ENCODE data around the gene ERCC2.
A peak's percentile ranks its signal among the peaks of the same experiment; 100 is the strongest.
"Not testable (repeated sequence)": the region's sequence is repeated elsewhere in the genome, so short reads cannot be mapped to it uniquely, and the experiment has no call there.

The ERCC2 gene

GRCh38 chr19:45409557-45409920 lies 39.2 kb upstream of the ERCC2 start:
- Histone ChIP-seq H3K9me3 (replicated peaks in 1 of 11) (no peaks in the 10 kb centered on the region), H3K4me3 (0 out of 20 replicates have a peak overlapping the region, but pooled peaks of 1 of the 10 experiments have one; percentile 36), H3K27ac (peak overlapping the region in 8 of 11 experiments; percentile 29 to 61 (median 44); a peak in 14 of 22 replicates), H4K20me1 (peaks cover 0 to 59% (median 17%) of the 10 kb centered on the region in 11 experiments; a peak in 16 of 22 replicates), H3K4me2 (peak overlapping the region; percentile 33 to 100 (median 75)), H3K4me1 (peaks cover 46 to 72% (median 61%) of the 10 kb centered on the region in 10 experiments), H3K27me3 (peaks cover 7 to 10% (median 8%) of the 10 kb centered on the region in 11 experiments), H3K36me3 (peaks cover 25 to 57% (median 46%) of the 10 kb centered on the region in 11 experiments), H3K9ac (peak overlapping the region in 9 of 11 experiments; percentile 12 to 57 (median 33); a peak in 12 of 22 replicates)
- TF ChIP-seq Cebpa-rat (IDR thresholded peaks at IDR 0.05): no peak

- Histone ChIP-seq H3K9ac (peak overlapping the region in 9 of 11 experiments; percentile 12 to 98 (median 43); a peak in 14 of 22 replicates), H3K4me1 (peaks cover 51 to 72% (median 61%) of the 10 kb centered on the region in 10 experiments), H3K9me3 (replicated peaks in 1 of 11) (no peaks in the 10 kb centered on the region), H3K4me2 (peak overlapping the region; percentile 33 to 100 (median 75)), H3K27ac (peak overlapping the region in 8 of 11 experiments; percentile 29 to 61 (median 44); a peak in 14 of 22 replicates), H3K27me3 (peaks cover 13 to 16% (median 13%) of the 10 kb centered on the region in 11 experiments), H3K36me3 (peaks cover 20 to 52% (median 42%) of the 10 kb centered on the region in 11 experiments), H3K4me3 (0 out of 20 replicates have a peak overlapping the region, but pooled peaks of 1 of the 10 experiments have one; percentile 36), H4K20me1 (peaks cover 0 to 61% (median 17%) of the 10 kb centered on the region in 11 experiments; a peak in 16 of 22 replicates)
- TF ChIP-seq Cebpa-rat (IDR thresholded peaks at IDR 0.05): no peak
These were observed 38.6 kb upstream of the ERCC2 start for GRCh38 chr19:45408830-45409556.

GRCh38 chr19:45408121-45408520 lies 37.7 kb upstream of the ERCC2 start:
- peaks cover 53 to 68% (median 56%) of the 10 kb centered on the region in 10 experiments for H3K4me1 ChIP-seq
- peaks cover 12 to 44% (median 34%) of the 10 kb centered on the region in 11 experiments for H3K36me3 ChIP-seq
- H3K4me2 ChIP-seq: peak overlapping the region; percentile 66 to 100 (median 96)
- peaks cover 0 to 62% (median 25%) of the 10 kb centered on the region in 11 experiments; a peak in 16 of 22 replicates for H4K20me1 ChIP-seq
- no peaks in the 10 kb centered on the region for H3K9me3 ChIP-seq (replicated peaks in 1 of 11)
- TF ChIP-seq Cebpa-rat (IDR thresholded peaks at IDR 0.05): no peak
- peak overlapping the region in 5 of 10 experiments; percentile 3 to 95 (median 85); a peak in 4 of 20 replicates for H3K4me3 ChIP-seq
- peaks cover 21 to 25% (median 22%) of the 10 kb centered on the region in 11 experiments for H3K27me3 ChIP-seq
- H3K27ac ChIP-seq: no peak overlapping the region; a peak in 1 of 22 replicates
- H3K9ac ChIP-seq: peak overlapping the region in 8 of 11 experiments; percentile 17 to 98 (median 93); a peak in 9 of 22 replicates

GRCh38 chr19:45407585-45407984 lies 37.2 kb upstream of the ERCC2 start:
- Histone ChIP-seq H3K9ac (peak overlapping the region in 9 of 11 experiments; percentile 90 to 98 (median 95); a peak in 16 of 22 replicates), H3K4me3 (peak overlapping the region in 9 of 10 experiments; percentile 69 to 96 (median 85); a peak in 17 of 20 replicates), H3K36me3 (peaks cover 6 to 38% (median 28%) of the 10 kb centered on the region in 11 experiments), H3K4me2 (peak overlapping the region; percentile 90 to 100 (median 96)), H3K27ac (peak overlapping the region in 1 of 11 experiments; percentile 98; a peak in 1 of 22 replicates), H4K20me1 (peaks cover 0 to 67% (median 28%) of the 10 kb centered on the region in 11 experiments; a peak in 16 of 22 replicates), H3K27me3 (peaks cover 27 to 30% (median 27%) of the 10 kb centered on the region in 11 experiments), H3K4me1 (peaks cover 51 to 66% (median 55%) of the 10 kb centered on the region in 10 experiments)
- not testable (repeated sequence) for H3K9me3 ChIP-seq (replicated peaks in 1 of 11)

- Histone ChIP-seq H3K27me3 (peaks cover 32 to 35% (median 33%) of the 10 kb centered on the region in 11 experiments), H4K20me1 (peaks cover 0 to 68% (median 28%) of the 10 kb centered on the region in 11 experiments; a peak in 16 of 22 replicates), H3K4me3 (peak overlapping the region; percentile 69 to 96 (median 85)), H3K9me3 (replicated peaks in 1 of 11) (no peaks in the 10 kb centered on the region), H3K4me1 (peaks cover 51 to 66% (median 55%) of the 10 kb centered on the region in 10 experiments), H3K9ac (peak overlapping the region; percentile 90 to 98 (median 95); a peak in 21 of 22 replicates), H3K4me2 (peak overlapping the region; percentile 90 to 100 (median 96)), H3K36me3 (peaks cover 1 to 33% (median 23%) of the 10 kb centered on the region in 11 experiments; a peak in 21 of 22 replicates), H3K27ac (peak overlapping the region in 9 of 11 experiments; percentile 95 to 99 (median 97); a peak in 14 of 22 replicates)
- no peak for TF ChIP-seq Cebpa-rat (IDR thresholded peaks at IDR 0.05)
These were observed 36.7 kb upstream of the ERCC2 start for GRCh38 chr19:45407091-45407375.

- Histone ChIP-seq H3K27me3 (peaks cover 35 to 40% (median 38%) of the 10 kb centered on the region in 11 experiments), H3K4me2 (peak within 1 kb of the TSS; percentile 90 to 100 (median 96)), H3K9me3 (replicated peaks in 1 of 11) (no peaks in the 10 kb centered on the region), H4K20me1 (peaks cover 0 to 68% (median 28%) of the 10 kb centered on the region in 11 experiments; a peak in 16 of 22 replicates), H3K4me1 (peaks cover 51 to 66% (median 55%) of the 10 kb centered on the region in 10 experiments), H3K36me3 (peaks cover 0 to 30% (median 17%) of the 10 kb centered on the region in 11 experiments; a peak in 17 of 22 replicates), H3K9ac (peak within 1 kb of the TSS; percentile 90 to 98 (median 95)), H3K4me3 (peak within 1 kb of the TSS; percentile 69 to 96 (median 85)), H3K27ac (peak within 1 kb of the TSS; percentile 95 to 99 (median 98))
- TF ChIP-seq Cebpa-rat (IDR thresholded peaks at IDR 0.05): no peak
These were observed 36.1 kb upstream of the ERCC2 start, which contains the start of gene POLR1G for GRCh38 chr19:45406226-45407090. Gene POLR1G (plus strand): TSS chr19:45406644. CDS start chr19:45406697, 53 bp downstream.

GRCh38 chr19:45405435-45406225 lies 35.3 kb upstream of the ERCC2 start:
- peaks cover 0 to 21% (median 9%) of the 10 kb centered on the region in 11 experiments; a peak in 12 of 22 replicates for H3K36me3 ChIP-seq
- H3K27ac ChIP-seq: peak overlapping the region; percentile 95 to 99 (median 98)
- peak overlapping the region; percentile 69 to 96 (median 85) for H3K4me3 ChIP-seq
- H3K9ac ChIP-seq: peak overlapping the region; percentile 90 to 98 (median 95)
- H3K27me3 ChIP-seq: peaks cover 35 to 41% (median 38%) of the 10 kb centered on the region in 11 experiments
- H4K20me1 ChIP-seq: peaks cover 0 to 66% (median 28%) of the 10 kb centered on the region in 11 experiments; a peak in 16 of 22 replicates
- TF ChIP-seq Cebpa-rat (IDR thresholded peaks at IDR 0.05): no peak
- H3K4me2 ChIP-seq: peak overlapping the region; percentile 90 to 100 (median 96)
- H3K4me1 ChIP-seq: peaks cover 51 to 61% (median 55%) of the 10 kb centered on the region in 10 experiments
- no peaks in the 10 kb centered on the region for H3K9me3 ChIP-seq (replicated peaks in 1 of 11)
